GM19043 (cell line): ENCODE measurements around the gene UTP14C.
"Not testable (repeated sequence)": the region's sequence is repeated elsewhere in the genome, so short reads cannot be mapped to it uniquely, and the experiment has no call there.

Experiments used
- ATAC-seq: cut with Tn5 transposase; IDR thresholded peaks from one replicate; pipeline ENCODE4 v1.9.1; 2021; ENCODE audit warnings: low read depth; ENCODE audit not compliant: unreplicated experiment

UTP14C gene

GRCh38 chr13:52024481-52024880, at the start of gene UTP14C:
Gene UTP14C, plus strand, starts transcription at chr13:52024691. Its CDS starts 4,114 bp downstream, at chr13:52028805.
- ATAC-seq, result no peak

- ATAC-seq, result no peak
Measured at GRCh38 chr13:51976423-51976822, 48.1 kb upstream of the UTP14C start.

DNA sequence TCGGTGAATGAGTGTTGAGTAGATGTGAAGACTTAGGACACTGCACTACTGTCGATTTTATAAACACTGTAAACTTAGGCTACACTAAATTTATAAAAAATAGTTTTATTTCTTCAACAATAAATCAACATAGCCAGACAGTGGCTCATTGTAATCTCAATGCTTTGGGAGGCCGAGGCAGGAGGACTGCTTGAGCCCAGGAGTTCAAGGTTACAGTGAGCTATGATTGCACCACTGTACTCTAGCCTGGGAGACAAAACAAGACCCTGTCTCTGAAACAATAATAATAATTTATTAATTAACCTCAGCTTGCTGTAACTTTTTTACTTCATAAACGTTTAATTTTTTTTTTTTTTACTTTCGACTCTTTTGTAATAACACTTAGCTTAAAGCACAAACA, 47.6 kb upstream of the UTP14C start:
- ATAC-seq, result no peak

GRCh38 chr13:51977625-51978024, 46.9 kb upstream of the UTP14C start:
- ATAC-seq, result no peak

DNA sequence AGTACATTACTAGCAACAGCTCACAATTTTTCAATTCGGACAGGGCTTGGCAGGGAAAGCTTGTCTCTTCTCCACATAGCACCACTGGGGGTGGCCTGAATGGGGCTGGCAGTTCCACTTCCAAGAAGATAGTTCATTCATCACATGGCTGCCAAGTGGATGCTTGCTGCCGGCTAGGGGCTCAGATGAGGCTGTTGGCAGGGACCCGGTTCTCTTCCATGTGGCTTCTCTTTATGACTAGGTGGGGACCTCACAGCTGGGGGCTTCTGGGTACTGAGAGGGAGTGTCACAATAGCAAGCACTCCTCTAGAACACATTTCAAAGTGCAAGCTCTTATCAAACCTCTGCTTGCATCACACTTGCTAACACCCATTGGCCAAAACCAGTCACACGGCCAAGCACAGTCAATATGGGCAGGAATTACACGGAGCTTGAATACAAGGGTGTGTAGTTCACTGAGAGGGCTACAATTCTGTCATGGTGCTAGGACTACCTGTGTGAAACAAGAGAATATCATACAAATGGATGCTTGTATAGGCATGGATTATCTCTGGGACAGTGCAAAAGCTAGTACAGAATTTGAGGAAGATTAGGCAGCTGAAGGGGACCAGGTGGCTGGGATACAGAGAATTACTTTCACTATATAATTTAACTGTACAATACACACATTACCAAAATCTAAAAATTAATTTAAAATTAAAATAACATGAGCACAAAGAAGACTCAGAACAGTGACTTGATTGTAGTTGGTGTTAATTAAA, 45.5 kb upstream of the UTP14C start:
- ATAC-seq, result no peak

DNA sequence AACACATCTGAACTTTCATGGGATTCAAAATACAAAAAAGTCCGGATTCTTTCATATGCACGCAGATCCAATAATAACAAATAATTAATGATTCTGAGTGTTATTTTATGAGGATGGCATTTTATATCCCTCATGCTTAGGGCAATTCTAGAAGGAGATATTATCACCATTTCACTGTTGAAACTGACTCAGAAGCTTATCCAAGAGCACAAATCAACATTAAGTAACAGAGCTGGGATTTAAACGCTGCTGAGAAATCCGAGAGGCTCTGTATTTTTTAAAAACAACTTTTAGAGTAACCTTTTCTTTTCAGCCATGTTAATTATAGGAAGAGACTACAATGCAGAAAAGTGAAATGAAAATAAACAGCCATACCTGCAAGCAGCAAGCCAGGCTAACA, 43.6 kb upstream of the UTP14C start:
- no peak for ATAC-seq

DNA sequence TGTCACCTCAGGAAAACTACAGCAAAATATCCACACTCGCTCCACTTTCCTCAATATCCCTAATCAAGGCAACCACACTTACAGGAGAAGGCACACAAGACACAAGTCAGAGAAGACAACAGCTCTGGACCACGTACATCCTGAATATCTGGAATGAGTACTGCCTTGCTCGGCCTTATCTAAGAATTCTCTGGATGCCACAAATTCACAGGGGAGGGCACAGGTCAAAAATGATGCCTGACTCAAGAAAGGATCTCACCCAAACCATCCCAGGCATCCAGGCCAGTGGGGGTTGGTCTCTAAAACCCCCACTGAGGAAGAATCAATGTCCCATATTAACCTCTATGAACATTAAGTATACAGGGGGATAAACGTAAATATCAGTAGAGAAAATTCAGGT, 43.1 kb upstream of the UTP14C start:
- no peak for ATAC-seq

- ATAC-seq, result not testable (repeated sequence)
Measured at GRCh38 chr13:51983292-51983691, 41.2 kb upstream of the UTP14C start.

GRCh38 chr13:51984904-51985303, 39.6 kb upstream of the UTP14C start:
- not testable (repeated sequence) for ATAC-seq

GRCh38 chr13:51988988-51989618, 35.4 kb upstream of the UTP14C start:
- no peak for ATAC-seq

- no peak for ATAC-seq
Measured at GRCh38 chr13:51993713-51994112, 30.8 kb upstream of the UTP14C start.

GRCh38 chr13:51995677-51996551, 28.6 kb upstream of the UTP14C start:
- ATAC-seq, result no peak

DNA sequence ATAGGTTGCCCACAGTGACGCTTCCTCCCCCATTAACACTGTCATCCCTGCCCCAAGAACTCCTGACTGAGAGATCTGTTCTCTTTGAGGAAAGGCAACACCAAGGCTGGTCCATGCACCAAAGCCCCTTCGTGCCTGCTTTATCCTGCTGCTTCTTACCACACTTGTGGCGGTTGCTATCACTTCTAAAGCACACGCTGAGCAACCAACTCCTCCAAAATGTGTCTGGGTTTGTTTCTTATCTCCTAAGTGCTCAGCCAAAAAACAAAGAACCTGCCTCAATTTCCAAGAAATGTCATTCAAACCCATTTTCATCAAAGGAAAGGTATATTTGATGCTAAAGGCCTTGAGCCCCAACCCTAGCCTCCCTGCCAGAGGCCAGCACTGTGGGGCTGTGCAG, 27.9 kb upstream of the UTP14C start:
- ATAC-seq, result no peak

DNA sequence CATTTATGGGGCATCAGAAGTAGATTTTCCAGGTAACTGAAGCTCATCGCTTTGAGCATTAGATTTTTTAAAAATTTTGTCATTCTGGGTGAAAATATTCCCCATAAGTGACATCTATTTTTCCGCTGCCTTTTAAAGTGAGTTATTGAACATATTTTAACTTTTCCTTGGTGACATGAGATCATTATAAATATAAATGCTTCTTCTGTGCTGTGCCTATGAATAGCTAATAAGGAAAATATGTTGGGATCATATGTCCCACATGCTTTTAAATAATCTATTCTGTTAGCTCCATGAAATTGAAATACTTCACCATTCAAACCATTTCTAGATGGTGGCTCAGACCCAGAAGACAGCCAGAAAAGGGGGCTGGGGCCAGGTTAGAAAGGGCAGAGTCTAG, 27.3 kb upstream of the UTP14C start:
- no peak for ATAC-seq

DNA sequence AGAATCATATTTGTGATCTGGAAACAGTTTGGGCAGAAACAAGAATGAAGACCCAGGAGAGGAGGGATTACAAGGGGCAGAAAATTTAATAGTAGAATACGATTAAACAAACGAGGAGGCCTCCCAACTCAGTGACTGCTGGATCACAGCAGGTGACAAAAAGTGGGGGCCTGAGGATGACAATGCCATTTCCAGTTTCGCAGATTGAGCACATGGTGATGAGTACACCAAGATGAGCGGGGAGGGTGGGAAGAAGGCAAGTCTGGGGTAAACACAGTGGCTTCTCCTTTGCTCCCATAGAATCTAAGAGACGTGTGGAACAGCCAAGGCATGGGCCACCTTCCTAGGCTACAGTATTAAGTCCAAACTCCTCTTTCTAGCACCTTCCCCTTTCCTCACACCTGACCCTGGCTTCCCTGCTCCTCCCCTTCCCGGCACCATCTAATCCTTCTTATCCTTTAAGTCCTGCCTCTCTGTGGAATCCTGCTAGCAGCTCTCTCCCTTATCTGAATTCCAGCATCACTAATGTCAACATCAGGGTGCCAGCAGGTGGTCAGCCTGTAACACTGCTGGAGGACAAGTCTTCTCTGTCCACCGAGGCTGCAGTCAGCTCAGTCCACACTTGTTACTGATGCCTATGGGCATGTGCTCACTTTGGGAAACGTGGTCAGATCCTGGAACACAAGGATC, 26.7 kb upstream of the UTP14C start:
- no peak for ATAC-seq

GRCh38 chr13:51998723-51999509, 25.6 kb upstream of the UTP14C start:
- ATAC-seq, result no peak

DNA sequence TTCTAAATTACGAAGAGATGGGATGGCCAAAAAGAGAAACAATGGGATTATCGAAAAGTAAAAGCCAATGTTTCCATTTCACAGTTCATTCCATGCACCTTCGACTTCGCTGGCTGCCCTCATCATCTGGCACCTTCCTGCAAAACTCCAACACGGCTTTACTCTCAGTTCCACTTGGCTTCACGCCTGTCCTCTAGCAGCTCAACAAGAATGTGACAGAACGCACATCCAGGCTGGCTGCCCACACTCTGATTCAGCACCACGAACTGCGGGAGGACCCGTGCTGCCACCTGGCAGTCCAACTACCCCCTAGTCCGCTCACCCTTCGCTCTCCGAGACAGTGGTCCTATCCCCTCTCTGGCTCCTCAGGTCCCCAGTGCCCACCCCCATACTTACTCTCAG, 25.0 kb upstream of the UTP14C start:
- no peak for ATAC-seq

DNA sequence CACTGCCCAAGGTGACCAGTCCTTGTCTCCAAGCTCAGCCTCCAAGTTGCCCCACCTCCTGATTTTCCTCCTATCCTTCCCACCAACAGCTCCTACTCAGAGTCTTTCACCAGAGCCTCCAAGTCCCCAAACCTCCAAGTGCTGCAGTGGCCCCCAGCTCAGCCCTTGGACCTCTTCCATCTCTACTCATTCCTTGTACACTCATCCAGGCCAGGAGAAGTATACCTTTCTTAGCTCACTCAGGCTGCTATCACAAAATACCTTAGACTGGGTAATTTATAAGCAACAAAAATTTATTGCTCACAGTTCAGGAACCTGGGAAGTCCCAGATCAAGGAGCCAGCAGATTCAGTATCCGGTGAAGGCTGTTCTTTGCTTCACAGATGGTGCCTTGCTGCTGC, 24.6 kb upstream of the UTP14C start:
- no peak for ATAC-seq

- peak; percentile 71 for ATAC-seq
Measured at GRCh38 chr13:52001120-52001731, 23.3 kb upstream of the UTP14C start.

DNA sequence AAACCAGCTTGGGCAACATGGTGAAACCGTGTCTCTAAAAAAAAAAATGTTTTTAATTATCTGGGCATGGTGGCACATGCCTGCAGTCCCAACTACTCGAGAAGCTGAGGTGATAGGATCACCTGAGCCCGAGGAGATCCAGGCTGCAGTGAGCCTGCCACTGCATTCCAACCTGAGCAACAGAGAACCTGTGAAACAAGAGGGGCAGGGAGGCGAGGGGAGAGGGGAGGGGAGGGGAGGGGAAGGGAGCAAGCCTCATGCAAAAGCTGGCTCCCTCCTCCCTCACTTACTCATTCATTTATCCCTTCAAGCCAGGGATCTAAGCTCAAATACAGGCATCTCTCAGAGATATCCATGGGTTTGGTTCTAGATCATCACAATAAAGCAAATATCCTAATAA, 22.1 kb upstream of the UTP14C start:
- no peak for ATAC-seq
